Smooth muscle cell (in vitro differentiated cells): ENCODE results near the gene ADCY5. TPM values are rescaled to one million over a fixed set of nuclear protein-coding genes. Genes with fewer than 3 reads are reported as not detected.

ENCODE experiments used
- DNase-seq: peaks from one replicate; lab custom pipeline; 2025; ENCODE audit not compliant: unreplicated experiment; lab: John Stamatoyannopoulos, UW
- H2AFZ ChIP-seq: fragments of 200-600 bp; sonication (generic); 2 replicates; pipeline ENCODE4 v1.6.0; 2016; ENCODE audit warnings: antibody characterized with exemption, low read depth, mild to moderate bottlenecking
- H3F3A ChIP-seq: fragments of 200-600 bp; sonication (generic); 2 replicates; pipeline ENCODE4 v1.6.0; 2017; ENCODE audit warnings: antibody characterized with exemption, low read depth
- H3K27ac ChIP-seq: fragments of 200-600 bp; sonication (generic); 2 replicates; pipeline ENCODE4 v1.5.1; 2016; ENCODE audit warnings: low read depth, mild to moderate bottlenecking
- H3K27me3 ChIP-seq: fragments of 200-600 bp; sonication (generic); 2 replicates; pipeline ENCODE4 v1.6.1; 2016; ENCODE audit warnings: low read depth, mild to moderate bottlenecking
- H3K36me3 ChIP-seq: fragments of 200-600 bp; sonication (generic); 2 replicates; pipeline ENCODE4 v1.5.1; 2016; ENCODE audit warnings: low read depth
- H3K4me1 ChIP-seq: fragments of 200-600 bp; sonication (generic); 2 replicates; pipeline ENCODE4 v1.5.1; 2016; ENCODE audit warnings: low read depth
- H3K4me2 ChIP-seq: fragments of 200-600 bp; sonication (generic); 2 replicates; pipeline ENCODE4 v1.6.0; 2016; ENCODE audit warnings: mild to moderate bottlenecking
- H3K4me3 ChIP-seq: fragments of 200-600 bp; sonication (generic); 2 replicates; pipeline ENCODE4 v1.5.1; 2016; ENCODE audit warnings: mild to moderate bottlenecking
- H3K79me2 ChIP-seq: fragments of 200-600 bp; sonication (generic); 2 replicates; pipeline ENCODE4 v1.6.0; 2016; ENCODE audit warnings: low read depth, mild to moderate bottlenecking
- H3K9ac ChIP-seq: fragments of 200-600 bp; sonication (generic); 2 replicates; pipeline ENCODE4 v1.6.0; 2016; ENCODE audit warnings: low read depth
- H3K9me3 ChIP-seq: fragments of 200-600 bp; sonication (generic); replicated peaks from 2 replicates; pipeline ENCODE4 v1.5.1; 2016; ENCODE audit warnings: low read depth
- H4K20me1 ChIP-seq: fragments of 200-600 bp; sonication (generic); 2 replicates; pipeline ENCODE4 v1.6.0; 2016; ENCODE audit warnings: low read depth
- CTCF ChIP-seq: fragments of 200-600 bp; sonication (generic); IDR thresholded peaks from 2 replicates; pipeline ENCODE4 v1.5.1; 2017; ENCODE audit warnings: borderline replicate concordance, mild to moderate bottlenecking, antibody characterized with exemption; ENCODE audit not compliant: insufficient read depth, poor library complexity, severe bottlenecking
- WGBS: methylation state at CpG from one replicate; pipeline ENCODE4 v1.1.7; 2016; ENCODE audit warnings: low lambda C conversion rate; 5-methylcytosine and 5-hydroxymethylcytosine counted together
- polyA plus RNA-seq: library from polyadenylated mRNA; unstranded; fragments of >200 nt; fragmentation: Nextera tagmentation; extraction: Ambion mirVana; gene quantifications from 2 replicates; pipeline ENCODE4 v1.2.1, GENCODE V29; 2016
- total RNA-seq: library from RNA; depleted of rRNA; stranded (reverse); fragments of >200 nt; gene quantifications from 2 replicates; pipeline ENCODE4 v1.2.3, GENCODE V29; 2014

The ADCY5 gene
- total and polyA plus RNA-seq, 2 experiments from 2014 or later, result 0.50 to 0.58 TPM

- no peaks in the 10 kb centered on the region for H3K36me3 ChIP-seq
These were observed 29.6 kb downstream of the ADCY5 start for GRCh38 chr3:123419181-123419849.

GRCh38 chr3:123416647-123417046 lies 32.2 kb downstream of the ADCY5 start:
- Histone ChIP-seq H3K4me1 (peaks cover 13% of the 10 kb centered on the region), H3K27ac (no peak overlapping the region), H3K9ac (no peak overlapping the region), H3K4me3 (no peak overlapping the region), H3K27me3 (peaks cover 13% of the 10 kb centered on the region), H3K36me3 (no peaks in the 10 kb centered on the region), H3K4me2 (no peak overlapping the region), H3F3A (no peaks in the 10 kb centered on the region), H3K79me2 (no peaks in the 10 kb centered on the region), H3K9me3 (no peaks in the 10 kb centered on the region), H2AFZ (no peak overlapping the region), H4K20me1 (no peaks in the 10 kb centered on the region)
- DNase-seq, result no peak
- 95% methylated on average over 6 of the region's 6 CpGs for WGBS
- TF ChIP-seq CTCF, result no peak

More at GRCh38 chr3:123419181-123419849, 29.6 kb downstream of the ADCY5 start:
- no peak overlapping the region for H2AFZ ChIP-seq
- peaks cover 31% of the 10 kb centered on the region for H3K27me3 ChIP-seq
- H3K9ac ChIP-seq, result no peak overlapping the region
- H3K4me3 ChIP-seq, result no peak overlapping the region
- H3K27ac ChIP-seq, result no peak overlapping the region
- DNase-seq, result no peak
- no peaks in the 10 kb centered on the region for H4K20me1 ChIP-seq
- H3K4me2 ChIP-seq, result no peak overlapping the region
- no peaks in the 10 kb centered on the region for H3K9me3 ChIP-seq
- H3K79me2 ChIP-seq, result no peaks in the 10 kb centered on the region
- H3F3A ChIP-seq, result no peaks in the 10 kb centered on the region
- H3K4me1 ChIP-seq, result no peaks in the 10 kb centered on the region
- TF ChIP-seq CTCF, result no peak
- WGBS, result 90% methylated on average over 20 of the region's 20 CpGs

- no peak overlapping the region for H3K4me2 ChIP-seq
- no peak overlapping the region for H2AFZ ChIP-seq
- H3K9ac ChIP-seq, result no peak overlapping the region
- H3K36me3 ChIP-seq, result no peaks in the 10 kb centered on the region
- WGBS, result 93% methylated on average over 4 of the region's 4 CpGs
- no peak for TF ChIP-seq CTCF
- H3K27me3 ChIP-seq, result peaks cover 13% of the 10 kb centered on the region
- no peaks in the 10 kb centered on the region for H3K79me2 ChIP-seq
- no peak overlapping the region for H3K27ac ChIP-seq
- H4K20me1 ChIP-seq, result no peaks in the 10 kb centered on the region
- H3K9me3 ChIP-seq, result no peaks in the 10 kb centered on the region
- DNase-seq, result no peak
- H3K4me1 ChIP-seq, result peaks cover 13% of the 10 kb centered on the region
- no peak overlapping the region for H3K4me3 ChIP-seq
- H3F3A ChIP-seq, result no peaks in the 10 kb centered on the region
These were observed 32.7 kb downstream of the ADCY5 start for GRCh38 chr3:123416173-123416572.
